NCI-H1436 treated with DMSO at 0.1 percent for 48 hours (cell line): Measurements from ENCODE around the gene PAK5.

Experiments used
- DNase-seq: peaks from one replicate; lab custom pipeline; 2025; lab: John Stamatoyannopoulos, UW

The PAK5 gene

DNA sequence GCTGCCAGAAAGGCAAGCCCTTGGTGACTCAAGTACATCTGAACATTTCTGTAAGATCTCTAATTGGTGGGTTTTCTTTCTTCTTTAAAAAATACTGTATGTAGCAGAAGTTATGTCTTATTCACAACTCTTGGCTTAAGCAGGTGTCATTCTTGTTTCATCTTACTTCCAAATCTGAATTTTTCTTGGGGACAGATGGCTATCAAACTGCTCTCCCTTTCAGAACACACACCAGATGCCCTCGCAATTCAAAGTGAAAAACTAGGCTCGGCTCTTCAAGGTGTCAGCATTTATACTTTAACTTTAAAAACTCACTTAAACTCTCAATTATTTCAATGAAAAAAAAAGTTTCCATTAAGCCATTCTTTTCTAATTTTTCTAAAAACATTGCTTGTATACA is 49.7 kb downstream of the PAK5 start:
- DNase-seq = no peak

DNA sequence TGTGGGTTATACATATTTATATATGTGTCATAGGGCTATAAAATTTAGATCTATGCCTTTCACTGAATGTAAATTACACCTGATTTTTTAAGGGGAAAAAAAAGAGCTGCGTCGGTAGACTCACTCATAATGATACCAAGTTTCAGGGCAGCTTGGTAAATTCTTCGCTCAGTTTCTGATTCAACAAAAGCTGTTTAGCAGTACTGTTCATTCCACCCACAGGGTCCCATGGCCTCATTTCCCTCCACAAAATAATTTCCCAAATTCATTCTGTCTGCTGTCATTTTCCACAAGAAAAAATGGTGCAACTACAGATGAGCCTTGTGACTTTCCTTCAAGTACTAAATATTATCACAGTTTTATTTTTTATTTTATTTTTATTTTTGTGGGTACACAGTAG is 63.7 kb downstream of the PAK5 start:
- no peak for DNase-seq

DNA sequence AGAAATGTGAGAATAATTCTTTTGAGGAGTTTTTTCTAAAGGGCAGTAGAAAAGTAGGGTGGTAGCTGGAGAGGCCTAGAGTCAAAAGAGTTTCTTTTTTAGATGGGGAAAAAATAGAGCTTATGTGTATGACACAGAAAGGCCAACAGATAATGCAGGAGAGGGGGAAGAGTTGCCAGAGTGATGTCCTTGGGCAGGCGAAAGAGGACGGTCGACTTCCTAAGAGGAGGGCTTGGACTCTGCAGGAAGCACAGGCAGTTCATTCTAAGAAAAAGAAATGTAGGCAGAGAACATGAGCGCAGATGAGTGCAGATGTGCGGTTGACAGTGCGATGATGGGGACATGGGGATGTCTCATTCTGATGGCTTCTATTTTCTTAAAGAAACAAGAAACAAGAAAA is 68.9 kb downstream of the PAK5 start:
- no peak for DNase-seq

DNA sequence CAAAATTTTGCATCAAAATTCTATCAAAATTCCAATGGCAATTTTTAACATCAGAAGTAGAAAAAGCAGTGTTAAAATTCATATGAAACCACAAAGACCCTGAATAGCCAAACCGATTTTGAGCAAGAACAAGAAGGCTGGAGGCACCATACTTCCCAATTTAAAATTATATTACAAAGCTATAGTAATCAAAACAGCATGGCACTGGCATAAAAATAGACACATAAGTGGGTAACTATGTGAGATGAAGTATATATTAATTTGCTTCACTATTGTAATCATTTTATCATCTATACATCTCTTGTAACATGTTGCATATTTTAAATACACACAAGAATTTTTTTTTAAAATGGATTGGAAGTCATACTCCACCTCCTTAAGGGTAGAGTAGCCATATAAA is 77.4 kb downstream of the PAK5 start:
- DNase-seq = no peak

DNA sequence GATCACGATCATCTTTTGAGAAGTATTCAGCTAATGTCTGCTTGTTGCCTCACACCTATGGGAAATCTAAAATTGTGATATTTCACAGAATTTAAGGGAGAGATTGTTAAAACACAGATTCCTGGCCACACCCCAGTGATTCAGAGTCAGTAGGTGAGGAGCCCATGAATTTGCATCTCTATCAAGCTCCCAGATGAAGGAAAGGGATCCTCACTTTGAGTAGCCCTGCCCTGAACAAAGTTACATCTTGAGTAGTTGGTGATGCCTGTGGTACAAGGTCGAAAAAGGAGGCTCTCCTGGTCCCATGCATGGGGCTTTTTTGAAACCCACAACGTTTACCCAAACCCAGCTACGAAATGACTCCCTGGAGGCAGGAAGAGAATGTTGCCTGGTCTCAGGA is 79.5 kb downstream of the PAK5 start:
- DNase-seq = no peak

DNA sequence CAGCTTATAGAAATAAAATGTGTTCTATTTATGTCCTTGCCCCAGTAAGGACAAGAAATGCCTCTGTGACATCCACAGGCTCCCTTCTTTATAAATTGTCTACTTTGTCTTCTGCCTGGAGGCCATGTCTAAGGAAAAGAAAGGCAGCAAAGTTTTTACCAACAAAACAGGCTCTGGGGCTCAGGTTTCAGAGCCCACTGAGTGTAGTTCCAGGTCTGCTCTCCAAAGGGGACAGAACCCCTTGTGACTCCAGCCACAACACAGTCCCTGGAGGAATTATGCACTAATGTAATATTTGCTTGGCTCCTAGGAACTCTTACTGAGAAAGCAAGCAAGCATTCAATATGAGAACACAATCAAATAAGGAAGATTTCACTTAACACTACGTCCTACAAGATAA is 80.1 kb downstream of the PAK5 start:
- DNase-seq = no peak

DNA sequence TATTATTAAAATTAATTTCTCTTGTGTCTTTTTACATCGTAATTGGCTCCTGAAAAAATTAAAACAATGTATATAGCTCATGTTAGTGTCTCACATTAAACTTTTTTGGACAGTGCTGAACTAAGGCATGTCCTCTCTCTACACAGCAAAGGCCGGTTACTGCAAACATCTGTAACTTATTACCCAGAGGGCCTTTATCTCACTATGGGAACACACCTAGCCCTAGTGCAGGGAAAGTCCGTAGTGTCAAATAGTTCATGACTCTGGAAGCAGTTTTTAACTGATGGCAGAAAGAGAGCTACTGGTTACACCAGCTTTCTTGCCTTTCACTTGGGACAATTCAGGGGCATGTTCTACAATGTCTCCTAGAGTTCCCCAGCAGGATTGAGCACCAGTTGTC is 82.2 kb downstream of the PAK5 start:
- no peak for DNase-seq

DNA sequence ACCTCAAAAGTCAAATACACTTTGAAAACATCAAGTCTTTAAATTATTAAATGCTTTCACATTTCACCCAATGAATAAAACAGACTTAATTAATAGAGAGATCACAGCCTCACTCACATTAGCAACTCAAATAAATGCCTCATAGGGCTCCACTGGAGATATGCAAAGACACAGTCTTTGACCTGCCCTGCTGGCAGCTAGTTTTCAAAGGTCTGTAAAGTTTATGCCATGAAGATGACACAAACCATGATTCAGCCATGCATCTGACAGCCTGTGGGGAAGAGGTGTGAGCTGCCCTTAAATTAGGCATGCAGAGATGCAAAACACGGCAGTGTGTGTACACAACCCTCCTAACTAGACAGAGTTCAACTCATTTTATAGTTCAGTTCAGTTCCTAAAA is 83.6 kb downstream of the PAK5 start:
- DNase-seq = no peak

DNA sequence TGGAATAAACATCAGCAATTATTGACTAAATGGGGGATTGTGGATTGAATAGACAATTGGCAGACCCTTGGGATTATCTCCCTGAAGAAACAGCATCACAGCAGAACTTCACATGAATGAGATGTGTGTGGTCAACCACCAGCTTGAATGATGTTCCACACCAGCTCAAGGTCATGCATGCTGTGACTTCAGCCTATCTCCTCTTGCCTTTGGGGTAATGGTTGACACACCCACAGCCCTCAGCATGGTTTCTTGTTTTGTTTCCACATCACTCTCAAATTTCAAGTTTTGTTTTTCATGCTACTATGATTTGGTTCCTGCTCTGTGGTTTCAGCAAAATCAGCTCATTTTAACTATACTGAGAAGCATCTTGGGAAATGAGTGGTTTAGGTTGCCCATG is 94.3 kb downstream of the PAK5 start:
- no peak for DNase-seq

DNA sequence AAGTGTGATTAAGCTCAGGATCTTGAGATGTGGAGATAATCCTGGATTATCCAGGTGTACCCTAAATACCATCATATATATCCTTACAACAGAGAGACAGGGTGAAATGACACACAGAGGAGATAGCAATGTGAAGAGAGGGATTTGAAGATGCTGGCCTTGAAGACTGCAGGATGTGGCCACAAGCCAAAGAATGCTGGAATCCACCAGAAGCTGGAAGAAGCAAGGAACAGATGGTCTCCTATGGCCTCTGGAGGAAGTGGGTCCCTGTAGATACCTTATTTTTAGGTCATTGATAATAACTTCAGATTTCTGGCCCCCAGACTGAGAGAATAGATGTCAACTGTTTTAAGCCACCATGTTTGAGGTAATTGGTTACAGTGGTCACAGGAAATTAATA is 95.0 kb downstream of the PAK5 start:
- no peak for DNase-seq

DNA sequence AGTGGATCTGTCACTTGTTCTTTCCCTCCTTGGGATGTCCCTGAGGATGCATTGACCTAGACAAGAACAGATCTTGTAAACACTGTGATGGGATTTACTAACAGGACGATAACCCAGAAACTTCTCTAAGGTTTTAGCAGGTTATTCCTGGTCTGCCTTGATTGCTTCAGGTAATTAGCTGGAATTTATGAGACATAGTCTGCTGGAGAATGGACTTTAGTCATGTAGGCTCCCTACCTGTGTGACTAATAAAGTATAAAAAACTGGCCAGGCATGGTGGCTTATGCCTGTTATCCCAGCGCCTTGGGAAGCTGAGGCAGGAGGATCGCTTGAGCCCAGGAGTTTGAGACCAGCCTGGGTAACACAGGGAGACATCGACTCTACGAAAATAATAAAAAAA is 96.1 kb downstream of the PAK5 start:
- no peak for DNase-seq

DNA sequence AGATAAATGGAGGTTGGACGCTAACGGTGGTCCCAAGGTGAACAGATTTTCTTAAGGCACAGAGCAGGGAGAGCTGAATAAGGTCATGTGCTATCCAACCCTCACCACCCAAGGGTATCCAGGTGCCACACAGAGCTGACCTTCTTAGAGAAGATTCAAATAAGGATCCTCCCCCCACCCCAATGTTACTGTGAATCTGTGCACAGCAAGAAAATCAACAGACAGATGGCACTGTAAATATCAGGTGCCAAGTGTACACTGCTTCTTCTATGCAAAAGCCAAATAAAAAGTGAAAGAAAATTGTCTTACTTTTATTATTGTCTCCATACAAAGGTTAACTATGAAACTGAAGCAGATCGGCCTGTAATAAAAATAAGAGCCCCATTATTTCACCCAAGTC is 96.9 kb downstream of the PAK5 start:
- DNase-seq = no peak

DNA sequence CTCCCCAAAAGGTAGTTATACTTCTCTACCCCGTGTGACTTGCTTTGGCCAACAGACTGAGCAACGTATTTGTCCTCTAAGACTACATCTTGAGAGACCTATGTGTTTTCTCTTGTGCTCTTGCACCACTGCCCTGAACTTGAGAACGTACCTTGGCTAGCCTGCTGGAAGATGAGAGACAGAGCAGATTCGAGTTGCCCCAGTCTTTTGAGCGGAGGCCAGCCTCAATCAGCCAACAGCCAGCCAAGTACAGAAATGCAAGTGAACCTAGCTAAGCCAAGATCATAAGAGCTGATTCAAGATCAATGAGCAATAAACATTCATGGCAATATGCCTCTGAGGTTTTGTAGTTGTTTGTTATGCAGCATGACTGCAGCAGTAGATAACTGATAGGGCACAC is 98.4 kb downstream of the PAK5 start:
- no peak for DNase-seq

DNA sequence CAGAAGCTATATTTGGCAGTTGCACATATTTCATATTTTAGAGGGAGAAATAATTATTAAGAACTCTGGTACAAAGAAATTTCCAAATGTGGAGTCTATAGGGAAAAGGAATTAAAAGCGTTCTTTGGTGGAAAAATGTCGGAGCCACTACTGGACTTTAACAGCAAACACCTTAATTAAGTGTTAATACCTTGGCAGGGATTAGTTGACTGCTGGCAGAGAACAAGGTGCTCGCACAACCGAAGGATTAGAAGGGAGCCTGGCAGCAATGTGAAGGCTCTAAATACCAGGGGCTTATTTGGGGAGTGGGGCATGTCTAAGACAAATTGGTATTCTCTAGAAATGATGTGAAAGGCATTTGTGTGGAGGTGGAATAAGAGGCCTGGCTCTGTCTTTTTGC is 98.9 kb downstream of the PAK5 start:
- DNase-seq = no peak

DNA sequence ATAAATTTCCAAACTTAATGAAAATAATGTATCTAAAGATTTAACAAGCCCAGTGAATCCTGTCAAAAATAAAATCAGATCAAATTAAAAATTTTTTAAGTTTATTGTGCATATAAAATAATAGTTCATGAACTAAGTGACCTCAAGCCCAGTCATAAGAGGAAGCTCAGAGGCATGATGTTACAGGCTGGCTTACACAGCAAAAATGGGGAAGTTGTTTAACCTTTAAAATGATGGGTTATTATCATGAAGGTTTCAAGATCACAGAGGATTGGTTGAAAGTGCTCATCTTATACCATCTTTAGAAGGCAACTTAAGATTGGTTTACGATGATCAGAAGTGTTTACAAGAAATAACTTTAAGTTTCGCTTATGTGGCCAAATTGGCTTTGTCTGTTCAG is 102.5 kb downstream of the PAK5 start:
- no peak for DNase-seq

DNA sequence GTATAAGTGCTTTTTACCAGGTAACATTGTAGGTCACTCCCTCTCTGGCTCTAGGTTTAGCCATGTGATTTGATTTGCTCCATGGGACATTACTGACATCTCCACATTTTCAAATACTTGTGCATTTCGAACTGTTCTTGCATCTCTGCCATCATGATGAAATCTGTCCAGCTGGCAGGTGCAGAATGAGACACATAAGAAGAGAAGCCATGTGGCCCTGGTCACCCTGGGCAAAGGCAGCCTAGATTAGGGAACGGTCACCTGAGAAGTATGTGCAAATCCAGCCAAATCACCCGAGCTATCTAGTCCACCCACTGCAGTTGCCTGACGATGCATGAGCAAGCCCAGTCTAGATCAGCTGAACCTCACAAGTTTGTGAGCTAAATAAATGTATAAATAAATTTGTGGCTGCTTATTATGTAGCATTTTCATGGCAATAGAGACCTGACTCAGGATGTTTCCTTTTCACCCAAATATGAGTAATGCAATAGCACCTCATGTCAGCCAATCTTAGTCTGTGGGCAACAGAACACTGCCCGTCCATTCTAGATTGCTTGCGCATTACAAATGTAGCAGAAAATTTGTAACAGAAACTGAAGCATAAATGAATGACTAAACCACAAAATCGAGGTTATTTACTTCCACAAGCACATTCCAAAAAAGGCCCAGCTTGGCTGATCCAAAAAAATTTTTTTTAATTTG is 115.2 kb downstream of the PAK5 start:
- DNase-seq = no peak

DNA sequence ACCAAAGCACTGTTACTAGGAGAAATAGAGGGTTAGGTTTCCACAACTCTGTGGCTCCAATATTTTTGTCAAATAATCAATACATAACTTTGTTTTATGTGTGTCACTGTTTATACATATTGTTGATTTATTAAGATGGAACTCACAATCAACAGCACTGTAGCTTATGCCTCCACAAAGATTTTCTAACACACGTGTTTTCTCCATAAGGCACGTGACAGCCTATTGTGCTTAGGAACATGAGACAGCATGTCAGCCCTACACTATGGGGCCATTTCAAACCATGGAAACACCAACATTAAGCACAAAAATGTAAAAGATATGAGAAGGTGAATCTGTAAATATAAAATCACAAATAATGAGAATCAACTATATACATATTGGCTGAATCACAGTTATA is 127.0 kb downstream of the PAK5 start:
- no peak for DNase-seq

DNA sequence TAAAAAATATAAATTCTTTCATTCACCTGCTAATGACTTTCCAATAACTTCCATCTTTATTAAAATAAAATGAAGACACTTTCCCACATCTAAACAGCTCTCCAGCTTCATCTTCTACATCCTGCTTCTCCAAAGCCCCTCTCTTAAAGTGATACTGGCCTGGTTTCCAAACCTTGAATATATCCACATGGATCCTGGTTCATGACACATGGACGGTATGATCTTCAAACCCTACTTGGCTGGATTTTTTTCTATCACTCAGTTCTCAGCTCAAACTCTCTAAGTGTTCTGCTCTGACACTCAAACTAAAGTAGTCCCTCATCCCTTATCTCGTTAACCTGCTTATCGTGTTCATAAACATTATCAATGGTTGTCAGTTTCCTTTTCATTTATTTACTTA is 128.2 kb downstream of the PAK5 start:
- no peak for DNase-seq

DNA sequence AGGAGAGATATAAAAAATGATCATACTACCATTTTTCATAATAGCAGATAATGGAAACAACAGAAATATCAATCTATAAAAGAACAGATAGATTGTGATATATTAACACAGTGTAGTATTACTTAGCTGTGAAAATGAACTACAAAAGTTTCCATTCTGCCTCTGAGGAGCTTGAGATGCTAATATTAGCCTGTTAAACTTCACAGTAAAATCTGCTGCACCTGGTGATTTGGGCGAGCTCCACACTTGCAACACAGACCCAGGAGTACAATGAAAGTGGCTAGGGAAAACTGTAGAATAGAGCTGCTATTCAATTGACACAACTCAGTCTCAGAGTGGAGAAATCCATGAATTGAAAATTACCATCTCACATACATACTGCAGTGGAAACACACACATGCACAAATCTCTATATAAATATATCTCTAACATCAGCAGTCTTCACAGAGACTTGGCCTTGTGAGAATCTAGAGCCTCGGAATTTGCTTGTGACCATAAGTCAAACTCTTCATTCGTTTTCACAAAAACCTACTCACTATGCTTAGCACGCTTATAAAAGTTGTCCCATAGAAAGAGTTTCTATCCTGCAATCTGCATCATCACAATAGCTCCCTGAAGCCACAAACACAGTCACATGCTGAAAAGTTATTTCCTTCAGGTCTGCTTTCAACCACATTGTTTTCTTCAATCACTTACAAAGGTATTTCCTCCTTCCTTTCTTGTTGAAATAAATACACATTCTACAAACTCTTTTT is 133.0 kb downstream of the PAK5 start:
- no peak for DNase-seq

DNA sequence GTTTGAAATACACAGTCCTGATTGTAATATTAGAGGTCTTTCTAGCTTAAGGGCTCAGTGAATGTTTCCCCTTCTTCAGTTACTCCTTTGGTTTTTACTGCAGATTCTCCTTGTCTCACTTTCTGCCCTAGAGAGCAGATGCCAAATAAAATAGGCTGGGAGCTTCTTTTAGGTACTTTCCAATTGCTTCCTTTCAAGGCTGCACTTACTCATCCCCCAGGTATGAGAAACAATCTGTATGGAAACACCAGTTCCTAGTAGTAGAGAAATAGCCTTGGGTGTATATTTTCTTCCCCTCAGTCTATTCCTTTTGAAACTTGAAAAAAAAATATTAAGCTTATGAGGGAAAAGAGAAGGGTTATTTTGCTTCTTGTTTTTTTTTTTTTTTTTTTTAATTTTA is 139.7 kb downstream of the PAK5 start:
- DNase-seq = no peak

DNA sequence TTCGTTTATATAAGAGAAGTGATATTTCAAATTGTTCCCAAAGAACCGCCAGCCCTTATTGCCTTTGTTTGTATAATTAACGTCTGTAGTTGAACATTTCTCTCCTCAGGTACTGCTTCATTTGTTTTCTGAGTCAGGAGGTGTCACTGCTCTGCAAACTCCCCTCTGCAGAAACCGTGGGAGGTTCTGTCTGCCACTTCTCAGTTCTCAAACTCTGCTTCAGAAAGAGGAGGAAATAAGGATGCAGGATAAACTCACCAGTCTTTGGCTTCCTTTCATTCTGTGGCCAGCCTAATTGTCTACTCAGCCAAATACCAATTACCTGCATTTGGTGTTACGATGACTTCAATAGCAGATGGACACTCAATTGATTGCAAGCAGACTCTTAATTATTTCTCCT is 149.8 kb downstream of the PAK5 start:
- DNase-seq = no peak

DNA sequence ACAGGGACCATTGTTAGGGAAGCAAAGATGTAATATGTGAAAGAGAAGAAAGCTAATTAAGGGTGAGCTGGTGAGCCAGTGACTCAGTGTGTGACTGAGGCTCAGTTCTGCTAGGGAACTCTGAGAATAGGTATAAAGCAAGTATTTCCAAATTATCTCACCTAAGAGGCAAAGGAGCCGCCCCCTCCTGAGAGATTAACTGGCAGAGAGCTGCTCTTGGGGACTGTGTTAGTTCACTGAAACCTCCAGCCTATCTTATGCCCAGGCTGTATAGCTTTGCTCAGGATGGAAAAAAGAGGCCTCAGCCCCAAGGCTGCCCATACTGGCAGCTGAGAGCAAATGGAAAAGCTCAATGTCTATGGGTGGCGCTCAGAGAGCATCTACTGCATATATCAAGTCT is 152.0 kb downstream of the PAK5 start:
- no peak for DNase-seq

DNA sequence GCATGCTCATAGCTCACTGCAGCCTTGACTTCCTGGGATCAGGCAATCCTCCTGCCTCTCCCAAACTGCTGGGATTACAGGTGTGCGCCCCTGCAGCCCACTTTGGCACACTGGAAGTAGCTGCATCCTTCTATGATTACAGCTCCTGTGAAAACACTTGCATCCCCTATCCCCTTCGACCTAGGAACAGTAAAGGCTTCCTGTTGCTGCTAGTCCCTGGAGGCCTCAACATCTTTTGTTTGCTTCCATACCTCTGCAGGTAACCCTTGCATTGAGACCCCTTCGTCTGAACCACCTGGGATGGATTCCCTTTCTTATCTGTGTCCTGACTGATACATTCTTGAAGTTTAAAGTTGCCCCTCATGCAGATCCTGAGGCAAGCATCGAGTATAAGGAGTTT is 152.4 kb downstream of the PAK5 start:
- no peak for DNase-seq

DNA sequence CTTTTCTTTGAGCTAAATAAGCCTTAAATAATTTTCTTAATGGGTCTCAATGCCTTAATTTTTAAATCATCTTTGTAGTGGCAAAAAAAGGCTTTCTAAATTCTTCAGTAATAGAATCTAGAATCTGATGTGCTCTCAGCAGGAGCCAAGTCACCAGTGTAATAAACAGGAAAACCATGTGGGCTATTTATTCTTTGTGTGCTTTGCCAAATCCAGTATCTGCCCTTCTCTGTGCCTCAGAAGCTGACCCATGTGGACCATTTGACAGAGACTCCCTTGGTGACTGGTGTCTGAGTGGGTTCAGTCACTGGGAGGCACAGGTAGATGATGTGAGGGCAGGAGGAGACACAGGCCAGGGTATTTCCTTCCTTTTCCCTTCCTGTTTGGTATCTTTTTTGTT is 152.9 kb downstream of the PAK5 start:
- no peak for DNase-seq
